GM13977 (cell line): ENCODE measurements around the gene TP53RK.
A peak's percentile ranks its signal among the peaks of the same experiment; 100 is the strongest.

Experiments
- DNase-seq: peaks from one replicate; pipeline ENCODE4 v3.0.0; 2012; ENCODE audit warnings: low spot score
- CTCF ChIP-seq: IDR thresholded peaks from 2 replicates; pipeline ENCODE4 v1.5.1; 2012; ENCODE audit warnings: mild to moderate bottlenecking, control low read depth; ENCODE audit not compliant: insufficient read depth; ENCODE audit errors: extremely low read depth, missing control alignments
- in situ Hi-C: fragments of 300-500 bp; cut with MboI; formaldehyde crosslinking; loops from one replicate; pipeline ENCODE4 v1.12.0; 2022; ENCODE audit warnings: low sequenced_read_pairs, low pct_unique_long_range_greater_than_20kb, mixed read lengths, inconsistent platforms; ENCODE audit not compliant: unreplicated experiment

Gene TP53RK

DNA sequence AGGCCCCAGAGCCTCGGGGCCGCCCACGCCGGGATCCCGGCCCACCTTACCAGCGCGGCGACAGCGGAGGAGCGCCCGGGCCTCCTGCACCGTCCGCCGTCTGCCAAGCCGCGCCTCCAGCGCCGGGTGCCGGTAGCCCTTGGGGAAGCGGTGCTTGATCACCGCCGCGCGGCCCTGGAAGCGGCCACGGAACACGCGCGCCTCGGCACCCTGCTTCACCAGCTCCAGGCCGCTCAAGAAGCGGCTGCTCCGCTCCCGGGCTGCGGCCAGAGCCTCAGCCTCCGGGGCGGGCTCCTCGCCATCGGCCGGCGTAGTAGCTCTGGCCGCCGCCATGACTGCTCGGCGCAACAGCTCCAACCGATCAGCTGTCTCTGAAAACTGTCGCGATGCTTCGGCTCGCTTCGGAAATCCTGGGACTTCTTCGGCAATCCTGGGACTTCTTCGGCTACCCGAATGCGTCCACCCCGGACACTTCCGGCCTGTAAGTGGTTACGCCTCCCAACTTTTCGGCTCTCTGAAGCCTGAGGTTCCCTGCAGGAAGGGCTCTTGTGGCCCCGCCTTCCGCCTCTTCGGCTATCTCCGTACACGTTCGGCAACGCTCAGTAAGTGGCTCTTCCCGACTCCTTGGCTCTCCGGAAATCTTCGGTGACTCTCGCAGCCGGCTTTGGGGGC, at the start of gene TP53RK:
TSS of gene TP53RK (minus strand) at position 363 of the 672 bp plus-strand sequence. CDS start at position 333, 30 bp downstream.
- TF ChIP-seq CTCF, result no peak
- peak; percentile 99 for DNase-seq
- in situ Hi-C loops, result loop anchor here (10.0 kb wide), 1 partner anchor 164 kb away; no protein-coding TSS in a partner anchor

GRCh38 chr20:46735436-46735835, 46.2 kb upstream of the TP53RK start:
- in situ Hi-C loops, result no loop called here
- no peak for DNase-seq
- no peak for TF ChIP-seq CTCF

DNA sequence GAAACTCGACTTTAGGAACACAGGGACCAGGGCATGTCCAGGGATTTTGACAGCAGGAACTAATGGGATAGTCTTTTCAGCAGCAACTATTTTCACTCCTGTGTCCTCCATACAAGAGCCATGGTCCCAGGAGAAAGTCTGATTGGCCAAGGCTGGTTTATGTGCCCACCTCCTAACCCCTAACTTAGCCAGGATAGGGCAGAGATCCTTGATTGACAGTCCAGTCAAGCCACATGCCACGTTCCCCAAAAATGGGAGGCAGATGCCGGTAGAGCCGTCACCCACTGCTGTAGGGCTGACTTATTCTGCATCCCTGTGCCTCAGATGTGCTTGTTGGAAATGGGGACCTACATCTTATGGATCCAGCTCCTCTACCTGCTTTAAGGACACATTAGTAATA, 42.5 kb upstream of the TP53RK start:
- in situ Hi-C loops, result no loop called here
- no peak for TF ChIP-seq CTCF

GRCh38 chr20:46725186-46726165, 36.2 kb upstream of the TP53RK start:
- no peak for TF ChIP-seq CTCF
- DNase-seq, result no peak
- in situ Hi-C loops, result no loop called here

More for the DNA sequence above, 42.5 kb upstream of the TP53RK start:
- no peak for DNase-seq

DNA sequence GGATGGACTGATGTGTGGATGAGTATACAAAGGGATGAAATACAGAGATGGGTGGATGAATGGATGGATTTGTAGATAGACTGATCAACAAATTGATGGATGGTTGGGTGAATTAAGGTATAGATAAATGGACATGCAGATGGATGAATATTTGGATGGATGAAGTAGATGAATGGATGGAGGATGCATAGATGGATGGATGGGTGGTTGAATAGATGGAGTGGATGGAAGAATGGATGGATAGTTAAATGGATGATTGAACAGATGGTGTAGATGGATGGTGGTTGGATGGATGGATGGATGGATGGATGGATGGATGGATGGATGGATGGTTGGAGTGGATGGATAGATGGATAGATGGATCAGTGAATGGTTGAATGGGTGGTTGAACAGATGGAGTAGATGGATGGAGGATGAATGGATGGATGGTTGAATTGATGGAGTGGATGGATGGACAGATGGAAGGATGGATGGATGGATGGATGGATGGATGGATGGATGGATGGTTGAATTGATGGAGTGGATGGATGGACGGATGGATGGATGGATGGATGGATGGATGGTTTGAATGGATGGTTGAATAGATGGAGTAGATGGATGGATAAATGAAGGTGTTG, 35.2 kb upstream of the TP53RK start:
- in situ Hi-C loops, result no loop called here
- no peak for TF ChIP-seq CTCF
- DNase-seq, result no peak

DNA sequence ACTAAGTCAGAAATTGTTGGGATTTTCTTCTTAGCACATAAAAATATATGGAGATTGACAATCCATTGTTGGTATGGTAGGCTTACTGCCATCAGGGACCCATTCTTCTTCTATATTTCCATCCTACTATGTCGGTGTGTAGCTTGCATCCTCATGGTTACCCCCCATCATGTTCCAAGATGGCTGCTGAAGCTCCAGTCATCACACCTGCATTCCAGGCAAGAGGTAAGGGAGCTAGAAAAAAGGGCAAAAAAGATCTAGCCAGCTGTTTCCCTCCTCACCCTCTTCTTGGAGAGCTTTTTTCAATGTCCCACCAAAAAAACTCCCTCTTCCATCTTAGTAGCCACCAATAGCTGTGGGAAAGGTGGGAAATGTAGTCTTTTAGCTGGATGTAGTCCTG, 33.8 kb upstream of the TP53RK start:
- in situ Hi-C loops, result no loop called here
- TF ChIP-seq CTCF, result no peak
- no peak for DNase-seq
